ENCODE results near the gene CCDC15.
"Not testable (repeated sequence)": the region's sequence is repeated elsewhere in the genome, so short reads cannot be mapped to it uniquely, and the experiment has no call there.

CCDC15 gene

DNA sequence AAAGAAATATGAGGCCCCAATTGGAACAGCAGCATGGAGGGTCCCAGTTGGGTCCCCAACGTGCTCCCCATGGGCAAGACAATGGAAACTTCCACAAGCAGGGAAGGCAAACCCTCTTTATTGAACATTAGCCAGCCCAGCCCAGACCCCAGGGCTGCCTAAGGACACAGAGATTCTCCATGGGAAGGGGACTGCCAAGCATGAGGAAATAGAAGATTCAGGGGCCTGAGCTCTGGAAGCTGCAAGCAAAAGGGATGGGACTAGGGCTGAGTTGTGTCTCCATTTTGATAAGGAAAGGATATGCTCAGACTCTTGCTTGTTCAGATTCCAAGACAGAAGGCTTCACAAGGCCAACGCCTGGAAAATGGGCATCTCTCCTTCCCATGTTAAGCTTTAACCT, 134.1 kb downstream of the CCDC15 start:
- H3K4me3 ChIP-seq (ENCODE audit: low read depth, low read length): no peak overlapping the region
- TF ChIP-seq, protein P1, sequence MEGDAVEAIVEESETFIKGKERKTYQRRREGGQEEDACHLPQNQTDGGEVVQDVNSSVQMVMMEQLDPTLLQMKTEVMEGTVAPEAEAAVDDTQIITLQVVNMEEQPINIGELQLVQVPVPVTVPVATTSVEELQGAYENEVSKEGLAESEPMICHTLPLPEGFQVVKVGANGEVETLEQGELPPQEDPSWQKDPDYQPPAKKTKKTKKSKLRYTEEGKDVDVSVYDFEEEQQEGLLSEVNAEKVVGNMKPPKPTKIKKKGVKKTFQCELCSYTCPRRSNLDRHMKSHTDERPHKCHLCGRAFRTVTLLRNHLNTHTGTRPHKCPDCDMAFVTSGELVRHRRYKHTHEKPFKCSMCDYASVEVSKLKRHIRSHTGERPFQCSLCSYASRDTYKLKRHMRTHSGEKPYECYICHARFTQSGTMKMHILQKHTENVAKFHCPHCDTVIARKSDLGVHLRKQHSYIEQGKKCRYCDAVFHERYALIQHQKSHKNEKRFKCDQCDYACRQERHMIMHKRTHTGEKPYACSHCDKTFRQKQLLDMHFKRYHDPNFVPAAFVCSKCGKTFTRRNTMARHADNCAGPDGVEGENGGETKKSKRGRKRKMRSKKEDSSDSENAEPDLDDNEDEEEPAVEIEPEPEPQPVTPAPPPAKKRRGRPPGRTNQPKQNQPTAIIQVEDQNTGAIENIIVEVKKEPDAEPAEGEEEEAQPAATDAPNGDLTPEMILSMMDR (IDR thresholded peaks at IDR 0.05; ENCODE audit: low read depth, low read length): no peak

DNA sequence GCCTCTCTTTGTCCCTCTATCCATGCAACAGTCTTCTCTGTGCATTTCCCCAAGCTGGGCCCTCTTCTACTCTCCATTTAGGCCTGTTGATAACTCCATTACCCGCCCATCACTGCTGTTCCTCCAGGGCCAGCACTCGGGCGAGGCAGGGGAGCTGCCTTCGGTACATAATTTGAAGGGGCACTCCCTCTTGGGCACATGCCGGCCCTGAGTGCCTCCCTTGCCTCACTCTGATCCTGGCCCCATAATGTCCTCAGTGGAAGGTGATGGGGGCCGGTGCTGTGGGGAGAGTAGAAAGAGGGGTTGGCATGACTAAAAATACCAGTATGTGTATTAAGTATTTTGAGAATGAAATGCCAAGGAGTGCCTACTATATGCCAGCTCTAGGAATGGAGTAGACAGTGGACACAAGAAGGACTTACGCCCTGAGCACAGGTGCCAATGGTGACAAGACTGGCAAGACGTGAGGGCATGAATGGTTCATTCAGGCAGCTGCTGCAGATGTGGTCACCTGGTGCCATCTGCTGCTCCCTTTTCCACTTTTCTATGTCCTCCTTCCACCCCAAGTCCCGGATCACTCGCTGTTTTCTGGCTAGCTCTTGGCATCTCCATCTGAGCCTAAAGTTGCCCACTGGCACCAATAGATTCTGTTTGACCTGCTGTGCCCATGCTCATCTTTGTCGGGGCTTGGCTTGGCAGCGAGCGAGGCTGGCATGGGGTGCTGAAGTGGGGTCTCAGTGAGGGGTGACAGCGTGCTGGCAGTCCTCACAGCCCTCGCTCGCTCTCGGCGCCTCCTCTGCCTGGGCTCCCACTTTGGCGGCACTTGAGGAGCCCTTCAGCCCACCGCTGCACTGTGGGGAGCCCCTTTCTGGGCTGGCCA, 134.8 kb downstream of the CCDC15 start:
- H3K4me3 ChIP-seq (ENCODE audit: low read depth, low read length): no peak overlapping the region
- TF ChIP-seq, protein P1 (IDR thresholded peaks at IDR 0.05; ENCODE audit: low read depth, low read length): no peak

DNA sequence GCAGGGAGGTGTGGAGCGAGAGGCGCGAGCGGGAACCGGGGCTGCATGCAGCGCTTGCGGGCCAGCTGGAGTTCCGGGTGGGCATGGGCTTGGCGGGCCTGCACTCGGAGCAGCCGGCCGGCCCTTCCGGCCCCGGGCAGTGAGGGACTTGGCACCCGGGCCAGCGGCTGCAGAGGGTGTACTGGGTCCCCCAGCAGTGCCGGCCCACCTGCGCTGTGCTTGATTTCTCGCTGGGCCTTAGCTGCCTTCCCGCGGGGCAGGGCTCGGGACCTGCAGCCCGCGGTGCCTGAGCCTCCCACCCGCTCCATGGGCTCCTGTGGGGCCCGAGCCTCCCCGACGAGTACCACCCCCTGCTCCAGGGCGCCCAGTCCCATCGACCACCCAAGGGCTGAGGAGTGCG, 135.5 kb downstream of the CCDC15 start:
- H3K4me3 ChIP-seq (ENCODE audit: low read depth, low read length): not testable (repeated sequence)

DNA sequence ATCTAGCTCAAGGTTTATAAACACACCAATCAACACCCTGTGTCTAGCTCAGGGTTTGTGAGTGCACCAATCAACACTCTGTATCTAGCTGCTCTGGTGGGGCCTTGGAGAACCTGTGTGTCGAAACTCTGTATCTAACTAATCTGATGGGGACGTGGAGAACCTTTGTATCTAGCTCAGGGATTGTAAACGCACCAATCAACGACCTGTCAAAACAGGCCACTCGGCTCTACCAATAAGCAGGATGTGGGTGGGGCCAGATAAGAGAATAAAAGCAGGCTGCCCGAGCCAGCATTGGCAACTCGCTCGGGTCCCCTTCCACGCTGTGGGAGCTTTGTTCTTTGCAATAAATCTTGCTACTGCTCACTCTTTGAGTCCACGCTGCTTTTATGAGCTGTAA, 136.1 kb downstream of the CCDC15 start:
- not testable (repeated sequence) for H3K4me3 ChIP-seq (ENCODE audit: low read depth, low read length)

DNA sequence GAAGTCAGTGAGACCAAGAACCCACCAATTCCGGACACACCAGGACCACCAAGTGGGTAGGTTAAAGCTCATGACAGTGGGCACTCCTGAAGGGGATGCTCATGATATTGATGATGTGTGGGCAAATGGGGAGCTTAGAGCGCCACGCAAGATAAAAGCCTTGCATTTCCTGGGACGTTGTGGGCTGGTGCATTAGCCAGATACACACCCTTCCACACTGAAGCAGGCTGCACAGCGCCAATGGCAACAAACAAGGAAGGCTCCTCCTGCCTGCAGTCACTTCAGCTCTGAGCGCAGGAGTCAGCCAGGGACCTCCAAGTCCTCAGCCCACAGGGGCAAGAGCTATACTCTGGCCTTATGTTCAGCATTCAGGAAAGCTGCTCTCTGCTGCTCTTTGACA, 136.8 kb downstream of the CCDC15 start:
- TF ChIP-seq, protein P1 (IDR thresholded peaks at IDR 0.05; ENCODE audit: low read depth, low read length): no peak
- H3K4me3 ChIP-seq (ENCODE audit: low read depth, low read length): no peak overlapping the region
